Left lung (tissue), 10 donors: ENCODE results near the gene MCCD1. TPM values are rescaled to one million over a fixed set of nuclear protein-coding genes. Genes with fewer than 3 reads are reported as not detected.

Experiments used
- ATAC-seq: fragments of 200-7000 bp; cut with Tn5 transposase; one replicate; pipeline ENCODE4 v1.9.1; 2020; ENCODE audit warnings: moderate library complexity
- DNase-seq, 4 donors: peaks; one replicate each; pipeline ENCODE4 v3.0.0-alpha.2; 2013 to 2020
- H3K27ac ChIP-seq, 2 donors: fragments of 200-600 bp; sonication (generic) in 1 of 2; one replicate each; pipeline versions ENCODE4 v1.5.0 to v1.8.0; 2020 to 2021
- H3K27me3 ChIP-seq, 2 donors: fragments of 200-600 bp; sonication (generic) in 1 of 2; one replicate each; pipeline versions ENCODE4 v1.5.0 to v1.8.0; 2020 to 2021
- H3K36me3 ChIP-seq, 2 donors: fragments of 200-600 bp; sonication (generic) in 1 of 2; one replicate each; pipeline versions ENCODE4 v1.5.0 to v1.8.0; 2020 to 2021
- H3K4me1 ChIP-seq, 2 donors: fragments of 200-600 bp; one replicate each; pipeline ENCODE4 v1.8.0; 2021
- H3K4me3 ChIP-seq, 2 donors: fragments of 200-600 bp; sonication (generic) in 1 of 2; one replicate each; pipeline versions ENCODE4 v1.5.0 to v1.8.0; 2020 to 2021; ENCODE audit warnings: mild to moderate bottlenecking in 1 of 2
- H3K9me3 ChIP-seq, 2 donors: fragments of 200-600 bp; sonication (generic) in 1 of 2; one replicate each; pipeline versions ENCODE4 v1.5.0 to v1.8.0; 2020 to 2021
- CTCF ChIP-seq, 2 donors: fragments of 200-600 bp; sonication (generic) in 1 of 2; IDR thresholded peaks; one replicate each; pipeline versions ENCODE4 v1.5.0 to v1.8.0; 2021; ENCODE audit warnings: antibody characterized with exemption in 2 of 2
- intact Hi-C, 2 donors: fragments of 100-400 bp; cut with DNase I; formaldehyde crosslinking; loops; one replicate each; pipeline versions ENCODE4 v1.11.2 to v1.14.2; 2022
- polyA plus RNA-seq, 6 donors: library from polyadenylated mRNA; unstranded; fragments of 120-200 nt; gene quantifications; one replicate each; pipeline ENCODE4 v1.2.1, GENCODE V29; 2013; ENCODE audit not compliant: insufficient read length in 6 of 6
- total RNA-seq, 2 donors: library from RNA; stranded (reverse); fragmentation: NEBNext Ultra II Directional; extraction: Animal tissue kit (Norgen Biotek cat#: 25700); gene quantifications; one replicate each; pipeline ENCODE4 v1.2.1, GENCODE V29; 2021
- donor health status: DM: no; HTN: yes; CAD: no.
- donor health status: DM: no; HTN: no; CAD: no.

MCCD1 gene
- total and polyA plus RNA-seq, 8 donors: 0.23 to 0.27 (median 0.24) TPM; not detected in 5

DNA sequence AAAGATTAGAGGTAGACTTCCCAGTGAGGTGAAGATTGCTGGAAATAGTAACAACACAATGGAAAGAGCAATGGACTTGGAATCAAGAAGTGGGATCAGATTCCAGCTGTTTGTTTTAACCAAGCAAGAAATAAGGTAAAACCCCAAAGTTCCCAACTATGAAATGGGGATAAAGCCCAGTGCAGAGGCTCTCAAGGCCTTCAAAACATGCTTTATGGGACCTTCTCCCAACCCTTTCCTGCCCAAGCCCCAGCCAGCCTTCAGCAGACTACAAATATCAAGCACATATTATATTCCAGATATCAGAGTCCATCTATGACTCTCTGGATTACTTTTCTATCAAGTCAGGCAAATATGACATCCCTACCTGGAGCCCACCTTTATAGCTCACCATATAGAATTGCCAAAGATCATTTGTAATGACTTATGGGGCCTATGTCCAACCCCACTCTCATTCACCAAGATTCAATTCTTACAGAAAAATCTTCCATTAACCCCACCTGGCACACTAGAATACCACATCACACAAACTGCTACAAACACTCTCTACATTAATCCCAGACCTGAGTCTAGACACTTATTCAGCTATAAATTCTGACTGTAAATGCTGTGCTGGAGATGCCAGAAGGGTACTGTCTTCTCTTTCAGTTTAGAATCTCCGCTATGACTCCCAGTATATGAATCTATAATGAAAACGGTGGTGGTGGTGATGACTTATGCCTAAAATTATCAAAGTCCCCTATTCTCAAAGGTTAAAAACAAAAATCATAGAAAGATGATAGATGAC, 7.0 kb downstream of the MCCD1 start:
- Histone ChIP-seq H3K27ac (no peak overlapping the region), H3K9me3 (no peaks in the 10 kb centered on the region), H3K4me1 (peaks cover 16 to 48% of the 10 kb centered on the region in 2 donors), H3K4me3 (no peak overlapping the region), H3K36me3 (peaks cover 0 to 96% of the 10 kb centered on the region in 2 donors), H3K27me3 (no peaks in the 10 kb centered on the region)
- no peak for DNase-seq
- no peak for TF ChIP-seq CTCF (IDR thresholded peaks at IDR 0.05)
- intact Hi-C loops: no loop called here
- no peak for ATAC-seq

DNA sequence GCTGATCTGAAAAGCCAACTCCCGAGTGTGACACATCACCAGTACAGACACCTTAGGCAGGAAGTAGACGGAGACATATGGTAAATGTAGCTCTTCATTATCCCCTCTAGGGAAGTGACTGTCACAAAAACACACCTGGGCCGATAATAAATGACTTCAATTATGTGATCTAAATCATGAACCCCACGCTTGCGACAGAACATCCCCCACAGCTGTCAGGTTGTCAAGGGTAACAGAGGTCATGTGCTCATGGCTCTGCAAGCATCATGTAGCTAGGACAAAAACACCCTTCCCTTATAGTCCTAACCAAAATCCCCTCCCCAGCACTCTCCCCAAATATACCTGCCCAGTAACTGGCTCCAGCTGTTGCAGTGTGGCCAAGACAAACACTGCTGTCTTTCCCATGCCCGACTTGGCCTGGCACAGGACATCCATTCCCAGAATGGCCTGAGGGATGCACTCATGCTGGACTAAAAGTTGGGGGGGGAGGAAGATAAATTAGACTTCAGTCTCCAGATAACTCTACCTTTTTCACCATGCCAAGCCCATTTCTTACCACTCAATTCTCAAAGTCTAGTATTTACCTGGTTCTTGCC, 10.1 kb downstream of the MCCD1 start:
- peak overlapping the region in 1 of 2 donors; percentile 83 for H3K4me3 ChIP-seq

DNA sequence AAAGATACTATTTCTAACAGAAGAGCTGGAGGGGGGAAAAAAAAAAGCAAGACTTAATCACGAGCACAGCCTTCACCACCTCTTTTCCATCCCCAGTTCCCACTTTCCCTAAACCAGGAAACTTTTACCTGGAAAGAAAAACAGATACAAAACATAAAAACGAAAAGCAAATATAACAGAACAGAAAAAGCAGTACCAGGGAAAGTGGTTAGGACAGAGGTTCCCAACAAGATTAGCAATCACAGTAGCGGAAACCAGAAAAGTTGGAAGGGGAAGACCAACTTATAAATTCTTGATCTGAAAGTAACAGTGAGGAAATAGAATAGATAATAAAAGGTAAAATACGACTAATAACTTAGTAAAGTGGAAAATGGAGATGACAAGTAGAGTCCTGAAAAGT, 11.9 kb downstream of the MCCD1 start:
- Histone ChIP-seq H3K4me1 (peaks cover 20 to 59% of the 10 kb centered on the region in 2 donors), H3K4me3 (peak overlapping the region; percentile 66 to 83), H3K27ac (peak overlapping the region; percentile 95 to 96), H3K9me3 (no peaks in the 10 kb centered on the region), H3K36me3 (peaks cover 0 to 47% of the 10 kb centered on the region in 2 donors), H3K27me3 (no peaks in the 10 kb centered on the region)
- no peak for DNase-seq
- TF ChIP-seq CTCF (IDR thresholded peaks at IDR 0.05): no peak
- ATAC-seq: no peak
- intact Hi-C loops: loop anchor here in 1 of 2 donors (10.0 kb wide), 1 partner anchor 54 kb away; the partner anchor contains the start of gene NCR3

More for the DNA sequence above, 10.1 kb downstream of the MCCD1 start:
- TF ChIP-seq CTCF (IDR thresholded peaks at IDR 0.05): no peak
- intact Hi-C loops: no loop called here
- no peak for ATAC-seq
- no peaks in the 10 kb centered on the region for H3K27me3 ChIP-seq
- H3K4me1 ChIP-seq: peaks cover 20 to 61% of the 10 kb centered on the region in 2 donors
- peaks cover 0 to 64% of the 10 kb centered on the region in 2 donors for H3K36me3 ChIP-seq
- no peak for DNase-seq
- H3K27ac ChIP-seq: no peak overlapping the region
- H3K9me3 ChIP-seq: no peaks in the 10 kb centered on the region

GRCh38 chr6:31541059-31541657, 12.4 kb downstream of the MCCD1 start:
- no peaks in the 10 kb centered on the region for H3K27me3 ChIP-seq
- peaks cover 0 to 42% of the 10 kb centered on the region in 2 donors for H3K36me3 ChIP-seq
- peaks cover 20 to 54% of the 10 kb centered on the region in 2 donors for H3K4me1 ChIP-seq
- ATAC-seq (peak; percentile 58), DNase-seq (peak; percentile 46 to 82 (median 58))
- H3K4me3 ChIP-seq: peak overlapping the region; percentile 66 to 83
- TF ChIP-seq CTCF (IDR thresholded peaks at IDR 0.05): no peak
- H3K9me3 ChIP-seq: no peaks in the 10 kb centered on the region
- peak overlapping the region; percentile 95 to 96 for H3K27ac ChIP-seq
- intact Hi-C loops: loop anchor here in 1 of 2 donors (10.0 kb wide), 1 partner anchor 54 kb away; the partner anchor contains the start of gene NCR3
